ENCODE results near the gene AKAP8L.

- no peak for TF ChIP-seq MCM2 (IDR thresholded peaks at IDR 0.05; ENCODE audit: low read depth)
- TF ChIP-seq FOXP4 (CRISPR knock-in tag; IDR thresholded peaks at IDR 0.05; ENCODE audit: borderline replicate concordance): no peak
- no peak for TF ChIP-seq ZNF280A (IDR thresholded peaks at IDR 0.05; ENCODE audit: low read depth, partially characterized antibody)
- no peak for TF ChIP-seq CTCF (IDR thresholded peaks at IDR 0.05 in 2 of 3, conservative IDR thresholded peaks at IDR 0.05 in 1 of 3; ENCODE audit: insufficient read depth in 2 of 3, low read depth in 1 of 3, low read length in 3 of 3)
- no peak for TF ChIP-seq ZNF174 (CRISPR knock-in tag; IDR thresholded peaks at IDR 0.05)
- TF ChIP-seq MBD1 (CRISPR knock-in tag; IDR thresholded peaks at IDR 0.05): no peak
Measured at GRCh38 chr19:15373644-15374043, 45.1 kb downstream of the AKAP8L start.
